ENCODE results near the gene SYNPR.
"Not testable (repeated sequence)": the region's sequence is repeated elsewhere in the genome, so short reads cannot be mapped to it uniquely, and the experiment has no call there.

SYNPR gene

GRCh38 chr3:63278171-63279004 lies at the start of gene SYNPR:
SYNPR (plus strand) TSS chr3:63278308.
- DNase-seq = no peak

GRCh38 chr3:63228677-63229076 lies 49.4 kb upstream of the SYNPR start:
- DNase-seq = no peak

GRCh38 chr3:63230146-63230545 lies 48.0 kb upstream of the SYNPR start:
- no peak for DNase-seq

GRCh38 chr3:63231643-63232042 lies 46.5 kb upstream of the SYNPR start:
- no peak for DNase-seq

GRCh38 chr3:63232764-63233396 lies 45.2 kb upstream of the SYNPR start:
- DNase-seq = no peak

GRCh38 chr3:63240381-63240902 lies 37.7 kb upstream of the SYNPR start:
- DNase-seq = no peak

GRCh38 chr3:63242124-63242523 lies 36.0 kb upstream of the SYNPR start:
- DNase-seq = no peak

- no peak for DNase-seq
Measured at GRCh38 chr3:63244486-63244885, 33.6 kb upstream of the SYNPR start.

- DNase-seq = no peak
Measured at GRCh38 chr3:63245726-63246241, 32.3 kb upstream of the SYNPR start.

- no peak for DNase-seq
Measured at GRCh38 chr3:63248015-63248414, 30.1 kb upstream of the SYNPR start.

GRCh38 chr3:63251499-63251898 lies 26.6 kb upstream of the SYNPR start:
- no peak for DNase-seq

GRCh38 chr3:63255819-63256218 lies 22.3 kb upstream of the SYNPR start:
- not testable (repeated sequence) for DNase-seq

GRCh38 chr3:63264716-63265115 lies 13.4 kb upstream of the SYNPR start:
- DNase-seq = no peak

- DNase-seq = no peak
Measured at GRCh38 chr3:63274359-63274758, 3.7 kb upstream of the SYNPR start.

- DNase-seq = no peak
Measured at GRCh38 chr3:63279005-63279841, 1.1 kb downstream of the SYNPR start.

- no peak for DNase-seq
Measured at GRCh38 chr3:63287610-63288009, 9.5 kb downstream of the SYNPR start.

- no peak for DNase-seq
Measured at GRCh38 chr3:63290686-63291085, 12.6 kb downstream of the SYNPR start.

- no peak for DNase-seq
Measured at GRCh38 chr3:63294332-63294731, 16.2 kb downstream of the SYNPR start.

GRCh38 chr3:63295356-63295755 lies 17.2 kb downstream of the SYNPR start:
- no peak for DNase-seq

GRCh38 chr3:63295806-63296205 lies 17.7 kb downstream of the SYNPR start:
- DNase-seq = no peak

GRCh38 chr3:63296249-63296648 lies 18.1 kb downstream of the SYNPR start:
- DNase-seq = no peak

- no peak for DNase-seq
Measured at GRCh38 chr3:63303238-63303637, 25.1 kb downstream of the SYNPR start.

GRCh38 chr3:63304421-63304820 lies 26.3 kb downstream of the SYNPR start:
- no peak for DNase-seq
